ENCODE measurements around the gene TMEM52.

GRCh38 chr1:1958071-1958541 lies 39.0 kb upstream of the TMEM52 start:
- TF ChIP-seq, protein P1, sequence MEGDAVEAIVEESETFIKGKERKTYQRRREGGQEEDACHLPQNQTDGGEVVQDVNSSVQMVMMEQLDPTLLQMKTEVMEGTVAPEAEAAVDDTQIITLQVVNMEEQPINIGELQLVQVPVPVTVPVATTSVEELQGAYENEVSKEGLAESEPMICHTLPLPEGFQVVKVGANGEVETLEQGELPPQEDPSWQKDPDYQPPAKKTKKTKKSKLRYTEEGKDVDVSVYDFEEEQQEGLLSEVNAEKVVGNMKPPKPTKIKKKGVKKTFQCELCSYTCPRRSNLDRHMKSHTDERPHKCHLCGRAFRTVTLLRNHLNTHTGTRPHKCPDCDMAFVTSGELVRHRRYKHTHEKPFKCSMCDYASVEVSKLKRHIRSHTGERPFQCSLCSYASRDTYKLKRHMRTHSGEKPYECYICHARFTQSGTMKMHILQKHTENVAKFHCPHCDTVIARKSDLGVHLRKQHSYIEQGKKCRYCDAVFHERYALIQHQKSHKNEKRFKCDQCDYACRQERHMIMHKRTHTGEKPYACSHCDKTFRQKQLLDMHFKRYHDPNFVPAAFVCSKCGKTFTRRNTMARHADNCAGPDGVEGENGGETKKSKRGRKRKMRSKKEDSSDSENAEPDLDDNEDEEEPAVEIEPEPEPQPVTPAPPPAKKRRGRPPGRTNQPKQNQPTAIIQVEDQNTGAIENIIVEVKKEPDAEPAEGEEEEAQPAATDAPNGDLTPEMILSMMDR (conservative IDR thresholded peaks at IDR 0.05 in 1 of 2, IDR thresholded peaks at IDR 0.05 in 1 of 2; ENCODE audit: extremely low read depth in 1 of 2, insufficient read depth in 1 of 2, low read depth in 1 of 2, low read length in 2 of 2) = no peak
- TF ChIP-seq EZH2 (IDR thresholded peaks at IDR 0.05; ENCODE audit: borderline replicate concordance, low read length) = no peak
